OCI-LY7 (cell line): Measurements from ENCODE around the gene ARFIP1. TPM values are rescaled to one million over a fixed set of nuclear protein-coding genes. Genes with fewer than 3 reads are reported as not detected.

Experiments
- BruUV-seq: library from RNA; stranded (reverse); fragments of 400-500 nt; replicated peaks from 2 replicates; lab custom pipeline; 2021; lab: Mats Ljungman, UMichigan
- CTCF ChIA-PET: fragments of 300-600 bp; sonication (Branson Sonifier 250); formaldehyde crosslinking; loops from one replicate; lab custom pipeline; 2022; ENCODE audit warnings: antibody characterized with exemption; ENCODE audit not compliant: unreplicated experiment; lab: Charles Lee
- POLR2A ChIA-PET: fragments of 300-600 bp; sonication (Branson Sonifier 250); formaldehyde crosslinking; loops from one replicate; lab custom pipeline; 2022; ENCODE audit warnings: antibody characterized with exemption; lab: Charles Lee
- DNase-seq: peaks from one replicate; pipeline ENCODE4 v3.0.0-alpha.2; 2015; ENCODE audit warnings: low spot score
- H2AFZ ChIP-seq: fragments of 200-600 bp; sonication (generic), shearing (Covaris generic); 2 replicates; pipeline ENCODE4 v1.6.1; 2014; ENCODE audit warnings: mild to moderate bottlenecking, antibody characterized with exemption, low read length, moderate library complexity
- H3K27ac ChIP-seq: fragments of 200-600 bp; sonication (generic); 2 replicates; pipeline ENCODE4 v1.5.1; 2014; ENCODE audit warnings: mixed run types, low read depth, mild to moderate bottlenecking, moderate library complexity, low read length, inconsistent platforms; ENCODE audit not compliant: poor library complexity, severe bottlenecking
- H3K36me3 ChIP-seq: fragments of 200-600 bp; sonication (generic); 2 replicates; pipeline ENCODE4 v1.6.1; 2014; ENCODE audit warnings: mild to moderate bottlenecking, antibody characterized with exemption, low read length, moderate library complexity, mixed read lengths; ENCODE audit not compliant: insufficient read depth
- H3K4me1 ChIP-seq: fragments of 200-600 bp; sonication (generic); 2 replicates; pipeline ENCODE4 v1.5.1; 2014; ENCODE audit warnings: mild to moderate bottlenecking, low read length; ENCODE audit not compliant: insufficient read depth, poor library complexity, severe bottlenecking
- H3K4me2 ChIP-seq: fragments of 200-600 bp; sonication (generic); 2 replicates; pipeline ENCODE4 v1.6.1; 2014; ENCODE audit warnings: mild to moderate bottlenecking, low read length
- H3K4me3 ChIP-seq: fragments of 200-600 bp; sonication (generic); 2 replicates; pipeline ENCODE4 v1.5.1; 2014; ENCODE audit warnings: mild to moderate bottlenecking, low read depth, low read length; ENCODE audit not compliant: poor library complexity, severe bottlenecking
- H3K79me2 ChIP-seq: fragments of 200-600 bp; sonication (generic); 2 replicates; pipeline ENCODE4 v1.6.1; 2016; ENCODE audit warnings: low read depth, mild to moderate bottlenecking, low read length, moderate library complexity, mixed read lengths; ENCODE audit not compliant: insufficient read depth
- H3K9me2 ChIP-seq: fragments of 200-600 bp; sonication (generic); 2 replicates; pipeline ENCODE4 v1.6.1; 2016; ENCODE audit warnings: mild to moderate bottlenecking, low read length, mixed read lengths; ENCODE audit not compliant: insufficient read depth
- H3K9me3 ChIP-seq: fragments of 200-600 bp; sonication (generic); 2 replicates; pipeline ENCODE4 v1.6.1; 2014; ENCODE audit warnings: mild to moderate bottlenecking, mixed run types, low read length, mixed read lengths
- H4K20me1 ChIP-seq: fragments of 200-600 bp; sonication (generic); 2 replicates; pipeline ENCODE4 v1.6.1; 2014; ENCODE audit warnings: mild to moderate bottlenecking, antibody characterized with exemption, low read length, moderate library complexity, mixed read lengths; ENCODE audit not compliant: insufficient read depth
- EZH2phosphoT487 ChIP-seq: fragments of 200-600 bp; sonication (generic); IDR thresholded peaks from 2 replicates; pipeline ENCODE4 v1.6.1; 2018; ENCODE audit warnings: low read depth, borderline replicate concordance, mild to moderate bottlenecking, mixed run types, antibody characterized with exemption, low read length, moderate library complexity, mixed read lengths
- intact Hi-C: fragments of 100-400 bp; cut with micrococcal nuclease; formaldehyde crosslinking; loops from one replicate; pipeline ENCODE4 v1.10.0; 2022; ENCODE audit not compliant: unreplicated experiment
- total RNA-seq, 2 experiments: library from RNA; depleted of rRNA in 1 of 2; stranded (reverse); fragments of >200 nt in 1 of 2; shearing (Covaris generic) in 1 of 2; gene quantifications; 2 replicates each; pipeline ENCODE4 v1.2.3, GENCODE V29; 2014 to 2022
- TF ChIP-seq, protein P1 (sequence below): fragments of 200-600 bp; sonication (generic); conservative IDR thresholded peaks from 2 replicates; pipeline ENCODE4 v1.5.1; 2014; ENCODE audit warnings: mild to moderate bottlenecking, antibody characterized with exemption, low read length, moderate library complexity, mixed read lengths

The ARFIP1 gene
- total RNA-seq, 2 experiments from 2014 or later = 27.0 to 29.3 TPM

DNA sequence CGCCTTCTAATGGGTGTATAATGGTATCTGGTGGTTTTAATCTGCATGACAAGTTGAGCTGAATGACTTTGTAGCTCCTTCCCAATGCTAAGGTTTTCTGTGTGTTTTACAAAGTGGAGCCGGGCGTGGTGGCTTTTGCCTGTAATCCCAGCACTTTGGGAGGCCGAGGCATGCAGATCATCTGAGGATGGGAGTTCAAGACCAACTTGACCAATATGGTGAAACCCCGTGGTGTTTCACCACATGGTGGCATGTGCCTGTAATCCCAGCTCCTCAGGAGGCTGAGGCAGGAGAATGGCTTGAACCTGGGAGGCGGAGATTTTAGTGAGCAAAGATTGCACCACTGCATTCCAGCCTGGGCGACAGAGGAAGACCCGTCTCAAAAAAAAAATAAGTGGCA lies 28.9 kb downstream of the ARFIP1 start:
- Histone ChIP-seq H3K79me2 (peaks cover 11% of the 10 kb centered on the region; the same call in 1 of the 2 replicates), H2AFZ (no peak overlapping the region), H3K4me2 (no peak overlapping the region), H3K4me3 (no peak overlapping the region), H3K9me2 (no peaks in the 10 kb centered on the region), H3K36me3 (peaks cover 16% of the 10 kb centered on the region; the same call in 1 of the 2 replicates), H4K20me1 (no peaks in the 10 kb centered on the region), H3K27ac (no peak overlapping the region), H3K9me3 (peaks cover 14% of the 10 kb centered on the region; the same call in 1 of the 2 replicates), H3K4me1 (peaks cover 9% of the 10 kb centered on the region)
- CTCF ChIA-PET = no interaction called here
- BruUV-seq = no TSS peak
- no peak for TF ChIP-seq EZH2phosphoT487
- TF ChIP-seq, protein P1, sequence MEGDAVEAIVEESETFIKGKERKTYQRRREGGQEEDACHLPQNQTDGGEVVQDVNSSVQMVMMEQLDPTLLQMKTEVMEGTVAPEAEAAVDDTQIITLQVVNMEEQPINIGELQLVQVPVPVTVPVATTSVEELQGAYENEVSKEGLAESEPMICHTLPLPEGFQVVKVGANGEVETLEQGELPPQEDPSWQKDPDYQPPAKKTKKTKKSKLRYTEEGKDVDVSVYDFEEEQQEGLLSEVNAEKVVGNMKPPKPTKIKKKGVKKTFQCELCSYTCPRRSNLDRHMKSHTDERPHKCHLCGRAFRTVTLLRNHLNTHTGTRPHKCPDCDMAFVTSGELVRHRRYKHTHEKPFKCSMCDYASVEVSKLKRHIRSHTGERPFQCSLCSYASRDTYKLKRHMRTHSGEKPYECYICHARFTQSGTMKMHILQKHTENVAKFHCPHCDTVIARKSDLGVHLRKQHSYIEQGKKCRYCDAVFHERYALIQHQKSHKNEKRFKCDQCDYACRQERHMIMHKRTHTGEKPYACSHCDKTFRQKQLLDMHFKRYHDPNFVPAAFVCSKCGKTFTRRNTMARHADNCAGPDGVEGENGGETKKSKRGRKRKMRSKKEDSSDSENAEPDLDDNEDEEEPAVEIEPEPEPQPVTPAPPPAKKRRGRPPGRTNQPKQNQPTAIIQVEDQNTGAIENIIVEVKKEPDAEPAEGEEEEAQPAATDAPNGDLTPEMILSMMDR = no peak
- intact Hi-C loops = no loop called here
- POLR2A ChIA-PET = interaction anchor here (1.2 to 1.6 kb wide), 3 partner anchors 9 to 21 kb away, joined by 3 to 5 read pairs (median 4); no protein-coding TSS in a partner anchor
- no peak for DNase-seq

DNA sequence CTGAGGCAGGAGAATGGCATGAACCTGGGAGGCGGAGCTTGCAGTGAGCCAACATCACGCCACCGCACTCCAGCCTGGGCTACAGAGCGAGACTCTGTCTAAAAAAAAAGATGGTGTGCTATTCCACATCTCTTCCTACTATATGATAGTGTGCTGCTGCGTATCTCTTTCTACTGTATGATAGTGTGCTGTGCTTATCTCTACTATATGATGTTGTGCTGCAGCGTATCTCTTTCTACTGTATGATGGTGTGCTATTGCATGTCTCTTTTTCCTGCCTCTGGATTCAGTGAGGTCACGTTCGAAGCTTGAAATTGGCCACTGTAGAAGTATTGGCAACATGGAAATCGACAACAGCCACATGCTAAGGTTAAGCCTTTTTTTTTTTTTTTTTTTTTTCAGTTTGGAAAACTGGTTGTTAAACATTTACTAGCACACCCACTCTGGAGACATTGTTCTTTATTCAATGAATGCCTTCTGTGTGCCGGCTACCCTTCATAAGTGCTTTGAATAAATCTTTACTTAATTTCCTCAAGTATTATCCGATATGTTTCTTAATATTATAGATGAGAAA lies 31.0 kb downstream of the ARFIP1 start:
- intact Hi-C loops = no loop called here
- ChIA-PET POLR2A (interaction anchor here (0.7 to 1.1 kb wide), 4 partner anchors 19 to 659 kb away, joined by 3 to 5 read pairs (median 4); no protein-coding TSS in a partner anchor), CTCF (no interaction called here)
- no peaks in the 10 kb centered on the region for H4K20me1 ChIP-seq
- DNase-seq = no peak
- no peak overlapping the region for H2AFZ ChIP-seq
- H3K79me2 ChIP-seq = peaks cover 11% of the 10 kb centered on the region; the same call in 1 of the 2 replicates
- no peak for TF ChIP-seq EZH2phosphoT487
- TF ChIP-seq, protein P1 = no peak
- peaks cover 27% of the 10 kb centered on the region; the same call in 1 of the 2 replicates for H3K36me3 ChIP-seq
- H3K4me2 ChIP-seq = no peak overlapping the region
- no peaks in the 10 kb centered on the region for H3K9me2 ChIP-seq
- no TSS peak for BruUV-seq
- H3K4me3 ChIP-seq = no peak overlapping the region
- H3K27ac ChIP-seq = no peak overlapping the region
- peaks cover 22% of the 10 kb centered on the region; the same call in 1 of the 2 replicates for H3K9me3 ChIP-seq
- H3K4me1 ChIP-seq = peaks cover 9% of the 10 kb centered on the region

DNA sequence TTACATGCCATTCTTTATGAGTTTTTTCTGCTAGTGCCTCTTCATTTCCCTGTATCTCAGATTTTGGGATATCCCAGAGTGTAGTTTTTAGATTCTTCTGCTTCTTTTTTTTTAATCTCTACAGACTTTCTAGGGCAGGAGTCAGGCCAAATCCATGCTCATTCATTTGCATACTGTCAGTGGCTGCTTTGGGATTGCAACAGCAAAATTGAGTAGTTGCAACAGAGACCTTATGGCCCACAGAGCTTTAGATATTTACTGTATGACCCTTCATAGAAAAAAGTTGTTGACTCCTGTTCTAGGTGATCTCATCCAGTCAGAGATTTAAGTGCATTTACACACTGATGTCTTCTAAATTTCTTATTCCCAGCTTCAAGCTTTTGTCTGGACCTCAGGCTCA lies 35.3 kb downstream of the ARFIP1 start:
- TF ChIP-seq, protein P1 = no peak
- TF ChIP-seq EZH2phosphoT487 = no peak
- Histone ChIP-seq H2AFZ (no peak overlapping the region), H3K4me2 (no peak overlapping the region), H3K9me2 (no peaks in the 10 kb centered on the region), H3K79me2 (no peaks in the 10 kb centered on the region), H3K36me3 (peaks cover 22% of the 10 kb centered on the region; the same call in 1 of the 2 replicates), H3K9me3 (peaks cover 22% of the 10 kb centered on the region; the same call in 1 of the 2 replicates), H3K4me1 (peaks cover 9% of the 10 kb centered on the region), H4K20me1 (no peaks in the 10 kb centered on the region), H3K4me3 (no peak overlapping the region), H3K27ac (no peak overlapping the region)
- BruUV-seq = no TSS peak
- intact Hi-C loops = no loop called here
- POLR2A ChIA-PET = interaction anchor here (0.8 to 1.1 kb wide), 2 partner anchors 16 to 291 kb away, joined by 3 to 4 read pairs; no protein-coding TSS in a partner anchor
- no peak for DNase-seq
- CTCF ChIA-PET = no interaction called here
